HepG2 (cell line): ENCODE data around the gene JPH4. TPM values are rescaled to one million over a fixed set of nuclear protein-coding genes. Genes with fewer than 3 reads are reported as not detected.
"Not testable (repeated sequence)": the region's sequence is repeated elsewhere in the genome, so short reads cannot be mapped to it uniquely, and the experiment has no call there.

Source experiments
- CEBPB ChIP-seq: IDR thresholded peaks from 2 replicates; pipeline ENCODE4 v1.6.1; 2011; ENCODE audit warnings: low read depth, low read length, improper control_type of control experiment, borderline replicate concordance
- ETS1 ChIP-seq: sonication (generic); formaldehyde crosslinking; IDR thresholded peaks from 2 replicates; pipeline ENCODE4 v1.4.0; 2020; ENCODE audit warnings: missing genetic modification reagents
- HMG20A ChIP-seq: IDR thresholded peaks from 2 replicates; pipeline ENCODE4 v1.6.1; 2016; ENCODE audit warnings: borderline replicate concordance
- HOMEZ ChIP-seq: IDR thresholded peaks from 2 replicates; pipeline ENCODE4 v1.6.1; 2016; ENCODE audit warnings: low read depth
- MAZ ChIP-seq, 2 experiments: sonication (generic) in 1 of 2; formaldehyde crosslinking in 1 of 2; IDR thresholded peaks; 2 replicates each; pipeline versions ENCODE4 v1.5.0 to v1.6.1; 2012 to 2020; ENCODE audit warnings: low read depth in 2 of 2, mild to moderate bottlenecking in 2 of 2, borderline replicate concordance in 1 of 2, improper control_type of control experiment in 1 of 2, low read length in 1 of 2, missing genetic modification reagents in 1 of 2, moderate library complexity in 1 of 2
- PPARG ChIP-seq: conservative IDR thresholded peaks from 2 replicates; pipeline ENCODE4 v1.6.1; 2016; ENCODE audit warnings: missing biosample characterization, missing genetic modification reagents
- RERE ChIP-seq: IDR thresholded peaks from 2 replicates; pipeline ENCODE4 v1.6.1; 2016; ENCODE audit warnings: low read depth, missing genetic modification reagents, missing compliant biosample characterization
- TCF12 ChIP-seq, 2 experiments: fragments of 450-650 bp in 1 of 2; sonication (generic) in 1 of 2; formaldehyde crosslinking in 1 of 2; IDR thresholded peaks; 2 replicates each; pipeline versions ENCODE4 v1.6.1 to v1.8.0; 2017 to 2022; ENCODE audit warnings: antibody characterized with exemption in 1 of 2, mild to moderate bottlenecking in 1 of 2, missing genetic modification reagents in 1 of 2, moderate library complexity in 1 of 2
- TSC22D2 ChIP-seq: sonication (generic); formaldehyde crosslinking; IDR thresholded peaks from 2 replicates; pipeline ENCODE4 v1.5.1; 2020; ENCODE audit warnings: missing genetic modification reagents, mild to moderate bottlenecking, borderline replicate concordance
- ZBTB7B ChIP-seq: sonication (generic); formaldehyde crosslinking; IDR thresholded peaks from 2 replicates; pipeline ENCODE4 v1.4.0; 2020; ENCODE audit warnings: missing genetic modification reagents
- ZFP37 ChIP-seq: sonication (generic); formaldehyde crosslinking; IDR thresholded peaks from 2 replicates; pipeline ENCODE4 v1.4.0; 2020; ENCODE audit warnings: missing genetic modification reagents, borderline replicate concordance
- ZNF543 ChIP-seq: sonication (generic); formaldehyde crosslinking; IDR thresholded peaks from 2 replicates; pipeline ENCODE4 v1.4.0; 2020; ENCODE audit warnings: mild to moderate bottlenecking, missing genetic modification reagents
- ZNF557 ChIP-seq: sonication (generic); formaldehyde crosslinking; IDR thresholded peaks from 2 replicates; pipeline ENCODE4 v1.4.0; 2020; ENCODE audit warnings: missing genetic modification reagents
- ZNF614 ChIP-seq: IDR thresholded peaks from 2 replicates; pipeline ENCODE4 v1.6.1; 2018; ENCODE audit warnings: missing biosample characterization, missing genetic modification reagents, inconsistent platforms, borderline replicate concordance
- ZNF777 ChIP-seq: sonication (generic); formaldehyde crosslinking; IDR thresholded peaks from 2 replicates; pipeline ENCODE4 v1.4.0; 2020; ENCODE audit warnings: missing genetic modification reagents
- ZSCAN25 ChIP-seq: sonication (generic); formaldehyde crosslinking; IDR thresholded peaks from 2 replicates; pipeline ENCODE4 v1.8.0; 2022; ENCODE audit warnings: mild to moderate bottlenecking, missing genetic modification reagents
- ZSCAN5A ChIP-seq: sonication (generic); formaldehyde crosslinking; IDR thresholded peaks from 2 replicates; pipeline ENCODE4 v1.8.0; 2022; ENCODE audit warnings: mild to moderate bottlenecking, missing genetic modification reagents, borderline replicate concordance
- polyA plus RNA-seq, 8 experiments: library from polyadenylated mRNA; depleted of rRNA in 3 of 8; stranded (reverse) in 7 of 8; unstranded in 1 of 8; fragments of >200 nt; fragmentation: Illumina TruSeq in 4 of 8; extraction: Trizol in 4 of 8; gene quantifications; 2 replicates each; pipeline versions ENCODE4 v1.2.1 to v1.2.3, GENCODE V29; 2011 to 2016; ENCODE audit warnings: low read depth in 4 of 8, missing spikeins in 1 of 8, mixed read lengths in 1 of 8; ENCODE audit not compliant: insufficient read depth in 1 of 8
- total RNA-seq, 5 experiments: library from RNA; depleted of rRNA; stranded (reverse); fragments of >200 nt; fragmentation: Illumina TruSeq; extraction: Trizol; gene quantifications; 2 replicates each; pipeline ENCODE4 v1.2.3, GENCODE V29; 2016; ENCODE audit warnings: low read depth in 1 of 5

JPH4 gene
- total and polyA plus RNA-seq, 2 of the 13 experiments (the other 11 are each of a cell fraction or from before 2014, with no cell fraction given): 0.08 to 0.22 TPM

- peak; percentile 90; the same call in 1 of the 2 replicates for TF ChIP-seq ZSCAN5A
- peak; percentile 56 for TF ChIP-seq ZNF543 (CRISPR knock-in tag)
- peak; percentile 83 for TF ChIP-seq TSC22D2 (CRISPR knock-in tag)
- TF ChIP-seq CEBPB: peak; percentile 85
- peak; percentile 61 for TF ChIP-seq PPARG (CRISPR knock-in tag)
- not testable (repeated sequence) for TF ChIP-seq TCF12 (IDR thresholded peaks at IDR 0.05)
- TF ChIP-seq TCF12 (CRISPR knock-in tag; IDR thresholded peaks at IDR 0.05): peak; percentile 89
- TF ChIP-seq MAZ (IDR thresholded peaks at IDR 0.05; ENCODE audit: borderline replicate concordance, low read depth, low read length): peak; percentile 58; the same call in 1 of the 2 replicates
- TF ChIP-seq MAZ (CRISPR knock-in tag; IDR thresholded peaks at IDR 0.05; ENCODE audit: low read depth): peak; percentile 41; the same call in 1 of the 2 replicates
- TF ChIP-seq ETS1 (CRISPR knock-in tag): 0 out of 2 replicates have a peak, but pooled peaks have one; percentile 73
- 0 out of 2 replicates have a peak, but pooled peaks have one; percentile 55 for TF ChIP-seq ZSCAN25 (CRISPR knock-in tag)
- TF ChIP-seq ZNF777 (CRISPR knock-in tag): peak; percentile 78; the same call in 1 of the 2 replicates
- TF ChIP-seq ZNF557 (CRISPR knock-in tag): peak; percentile 84; the same call in 1 of the 2 replicates
- peak; percentile 63; the same call in 1 of the 2 replicates for TF ChIP-seq HMG20A (CRISPR knock-in tag)
- TF ChIP-seq ZFP37 (CRISPR knock-in tag): peak; percentile 96
- TF ChIP-seq HOMEZ (CRISPR knock-in tag): peak; percentile 95
- peak; percentile 72 for TF ChIP-seq RERE (CRISPR knock-in tag)
- TF ChIP-seq ZBTB7B: peak; percentile 92
- peak; percentile 95 for TF ChIP-seq ZNF614 (CRISPR knock-in tag)
Measured at GRCh38 chr14:23609411-23610089, 31.0 kb upstream of the JPH4 start (continued).
